Smooth muscle cell (in vitro differentiated cells): ENCODE measurements around the gene WWTR1. TPM values are rescaled to one million over a fixed set of nuclear protein-coding genes. Genes with fewer than 3 reads are reported as not detected.

Experiments used
- DNase-seq: peaks from one replicate; lab custom pipeline; 2025; ENCODE audit not compliant: unreplicated experiment; lab: John Stamatoyannopoulos, UW
- H2AFZ ChIP-seq: fragments of 200-600 bp; sonication (generic); 2 replicates; pipeline ENCODE4 v1.6.0; 2016; ENCODE audit warnings: antibody characterized with exemption, low read depth, mild to moderate bottlenecking
- H3F3A ChIP-seq: fragments of 200-600 bp; sonication (generic); 2 replicates; pipeline ENCODE4 v1.6.0; 2017; ENCODE audit warnings: antibody characterized with exemption, low read depth
- H3K27ac ChIP-seq: fragments of 200-600 bp; sonication (generic); 2 replicates; pipeline ENCODE4 v1.5.1; 2016; ENCODE audit warnings: low read depth, mild to moderate bottlenecking
- H3K27me3 ChIP-seq: fragments of 200-600 bp; sonication (generic); 2 replicates; pipeline ENCODE4 v1.6.1; 2016; ENCODE audit warnings: low read depth, mild to moderate bottlenecking
- H3K36me3 ChIP-seq: fragments of 200-600 bp; sonication (generic); 2 replicates; pipeline ENCODE4 v1.5.1; 2016; ENCODE audit warnings: low read depth
- H3K4me1 ChIP-seq: fragments of 200-600 bp; sonication (generic); 2 replicates; pipeline ENCODE4 v1.5.1; 2016; ENCODE audit warnings: low read depth
- H3K4me2 ChIP-seq: fragments of 200-600 bp; sonication (generic); 2 replicates; pipeline ENCODE4 v1.6.0; 2016; ENCODE audit warnings: mild to moderate bottlenecking
- H3K4me3 ChIP-seq: fragments of 200-600 bp; sonication (generic); 2 replicates; pipeline ENCODE4 v1.5.1; 2016; ENCODE audit warnings: mild to moderate bottlenecking
- H3K79me2 ChIP-seq: fragments of 200-600 bp; sonication (generic); 2 replicates; pipeline ENCODE4 v1.6.0; 2016; ENCODE audit warnings: low read depth, mild to moderate bottlenecking
- H3K9ac ChIP-seq: fragments of 200-600 bp; sonication (generic); 2 replicates; pipeline ENCODE4 v1.6.0; 2016; ENCODE audit warnings: low read depth
- H3K9me3 ChIP-seq: fragments of 200-600 bp; sonication (generic); replicated peaks from 2 replicates; pipeline ENCODE4 v1.5.1; 2016; ENCODE audit warnings: low read depth
- H4K20me1 ChIP-seq: fragments of 200-600 bp; sonication (generic); 2 replicates; pipeline ENCODE4 v1.6.0; 2016; ENCODE audit warnings: low read depth
- CTCF ChIP-seq: fragments of 200-600 bp; sonication (generic); IDR thresholded peaks from 2 replicates; pipeline ENCODE4 v1.5.1; 2017; ENCODE audit warnings: borderline replicate concordance, mild to moderate bottlenecking, antibody characterized with exemption; ENCODE audit not compliant: insufficient read depth, poor library complexity, severe bottlenecking
- WGBS: methylation state at CpG from one replicate; pipeline ENCODE4 v1.1.7; 2016; ENCODE audit warnings: low lambda C conversion rate; 5-methylcytosine and 5-hydroxymethylcytosine counted together
- polyA plus RNA-seq: library from polyadenylated mRNA; unstranded; fragments of >200 nt; fragmentation: Nextera tagmentation; extraction: Ambion mirVana; gene quantifications from 2 replicates; pipeline ENCODE4 v1.2.1, GENCODE V29; 2016
- total RNA-seq: library from RNA; depleted of rRNA; stranded (reverse); fragments of >200 nt; gene quantifications from 2 replicates; pipeline ENCODE4 v1.2.3, GENCODE V29; 2014

The WWTR1 gene
- total and polyA plus RNA-seq, 2 experiments from 2014 or later = 38.4 to 55.6 TPM

GRCh38 chr3:149615731-149616221 is 42.0 kb downstream of the WWTR1 start:
- H3K9me3 ChIP-seq = no peaks in the 10 kb centered on the region
- no peak overlapping the region for H3K4me3 ChIP-seq
- no peak for DNase-seq
- no peaks in the 10 kb centered on the region for H3K27me3 ChIP-seq
- peak overlapping the region; percentile 76 for H3K27ac ChIP-seq
- no peak for TF ChIP-seq CTCF
- H2AFZ ChIP-seq = no peak overlapping the region
- H3F3A ChIP-seq = peaks cover 11% of the 10 kb centered on the region
- peaks cover 94% of the 10 kb centered on the region for H3K79me2 ChIP-seq
- peak overlapping the region; percentile 12 for H3K9ac ChIP-seq
- WGBS = 56% methylated on average over 6 of the region's 6 CpGs
- peak overlapping the region; percentile 67 for H3K4me2 ChIP-seq
- no peaks in the 10 kb centered on the region for H3K36me3 ChIP-seq
- peaks cover 84% of the 10 kb centered on the region for H4K20me1 ChIP-seq
- peaks cover 6% of the 10 kb centered on the region for H3K4me1 ChIP-seq

GRCh38 chr3:149613988-149614387 is 43.8 kb downstream of the WWTR1 start:
- TF ChIP-seq CTCF = no peak
- no peak overlapping the region for H3K9ac ChIP-seq
- peaks cover 74% of the 10 kb centered on the region for H4K20me1 ChIP-seq
- peaks cover 9% of the 10 kb centered on the region for H3F3A ChIP-seq
- H3K4me3 ChIP-seq = no peak overlapping the region
- no peak overlapping the region for H2AFZ ChIP-seq
- H3K4me2 ChIP-seq = no peak overlapping the region
- H3K36me3 ChIP-seq = no peaks in the 10 kb centered on the region
- H3K27ac ChIP-seq = no peak overlapping the region
- DNase-seq = no peak
- peaks cover 13% of the 10 kb centered on the region for H3K4me1 ChIP-seq
- WGBS = 93% methylated on average over 2 of the region's 2 CpGs
- H3K27me3 ChIP-seq = no peaks in the 10 kb centered on the region
- H3K79me2 ChIP-seq = peaks cover 100% of the 10 kb centered on the region
- no peaks in the 10 kb centered on the region for H3K9me3 ChIP-seq

- Histone ChIP-seq H3K9me3 (no peaks in the 10 kb centered on the region), H3K4me3 (no peak overlapping the region), H2AFZ (no peak overlapping the region), H3F3A (peaks cover 9% of the 10 kb centered on the region), H3K4me1 (peaks cover 13% of the 10 kb centered on the region), H3K9ac (no peak overlapping the region), H3K36me3 (no peaks in the 10 kb centered on the region), H4K20me1 (peaks cover 59% of the 10 kb centered on the region), H3K4me2 (no peak overlapping the region), H3K79me2 (peaks cover 100% of the 10 kb centered on the region), H3K27ac (no peak overlapping the region), H3K27me3 (no peaks in the 10 kb centered on the region)
- TF ChIP-seq CTCF = no peak
- 93% methylated on average over 4 of the region's 4 CpGs for WGBS
- no peak for DNase-seq
Measured at GRCh38 chr3:149612456-149612855, 45.4 kb downstream of the WWTR1 start.

GRCh38 chr3:149611149-149611548 is 46.7 kb downstream of the WWTR1 start:
- no peak for DNase-seq
- H3K4me1 ChIP-seq = peaks cover 22% of the 10 kb centered on the region
- no peaks in the 10 kb centered on the region for H3K27me3 ChIP-seq
- H3K4me2 ChIP-seq = no peak overlapping the region
- no peak overlapping the region for H3K27ac ChIP-seq
- H2AFZ ChIP-seq = no peak overlapping the region
- H3K79me2 ChIP-seq = peaks cover 99% of the 10 kb centered on the region
- H3F3A ChIP-seq = peaks cover 9% of the 10 kb centered on the region
- 98% methylated on average over 2 of the region's 2 CpGs for WGBS
- no peak overlapping the region for H3K4me3 ChIP-seq
- no peaks in the 10 kb centered on the region for H3K9me3 ChIP-seq
- H4K20me1 ChIP-seq = peaks cover 50% of the 10 kb centered on the region
- no peak overlapping the region for H3K9ac ChIP-seq
- TF ChIP-seq CTCF = no peak
- H3K36me3 ChIP-seq = no peaks in the 10 kb centered on the region
